OCI-LY3 (cell line): ENCODE results near the gene PATE1.

ENCODE experiments used
- H2AFZ ChIP-seq: fragments of 200-600, 300-600 bp; shearing (Covaris generic); 2 replicates; pipeline ENCODE4 v1.6.0; 2014; ENCODE audit warnings: antibody characterized with exemption, low read depth, low read length
- H3K27ac ChIP-seq: fragments of 200-600, 300-600 bp; sonication (generic); 2 replicates; pipeline ENCODE4 v1.5.1; 2014; ENCODE audit warnings: mild to moderate bottlenecking, low read length, moderate library complexity, mixed read lengths
- H3K27me3 ChIP-seq: fragments of 200-600, 300-600 bp; sonication (generic); 2 replicates; pipeline ENCODE4 v1.6.1; 2014; ENCODE audit warnings: low read depth, low read length, mixed read lengths
- H3K36me3 ChIP-seq: fragments of 200-600, 300-600 bp; sonication (generic); replicated peaks from 2 replicates; pipeline ENCODE3; 2014; ENCODE audit warnings: low read depth, low read length, mixed read lengths
- H3K4me1 ChIP-seq: fragments of 300-600, 200-600 bp; sonication (generic); 2 replicates; pipeline ENCODE4 v1.6.1; 2014; ENCODE audit warnings: low read length, mixed read lengths
- H3K4me2 ChIP-seq: fragments of 200-600, 300-600 bp; sonication (generic); 2 replicates; pipeline ENCODE4 v1.6.1; 2014; ENCODE audit warnings: low read length, mixed read lengths
- H3K4me3 ChIP-seq: fragments of 300-600, 200-600 bp; sonication (generic); 2 replicates; pipeline ENCODE4 v1.5.1; 2014; ENCODE audit warnings: antibody characterized with exemption, mild to moderate bottlenecking, low read length, moderate library complexity
- H3K79me2 ChIP-seq: fragments of 300-600, 200-600 bp; shearing (Covaris generic); 2 replicates; pipeline ENCODE4 v1.6.1; 2014; ENCODE audit warnings: mild to moderate bottlenecking, low read length, mixed read lengths
- H3K9ac ChIP-seq: fragments of 300-600, 200-600 bp; shearing (Covaris generic); 2 replicates; pipeline ENCODE4 v1.6.0; 2014; ENCODE audit warnings: mild to moderate bottlenecking, low read length, moderate library complexity
- H3K9me3 ChIP-seq: fragments of 200-600, 300-600 bp; shearing (Covaris generic); 2 replicates; pipeline ENCODE4 v1.6.1; 2014; ENCODE audit warnings: low read length, mixed read lengths; ENCODE audit not compliant: insufficient read depth
- H4K20me1 ChIP-seq: fragments of 200-600, 300-600 bp; sonication (generic); 2 replicates; pipeline ENCODE4 v1.6.1; 2016; ENCODE audit warnings: low read length, mixed read lengths; ENCODE audit not compliant: insufficient read depth
- CTCF ChIP-seq: fragments of 200-600, 300-600 bp; sonication (generic); IDR thresholded peaks from 2 replicates; pipeline ENCODE4 v1.5.1; 2014; ENCODE audit warnings: antibody characterized with exemption, low read length, low read depth
- EZH2phosphoT487 ChIP-seq: fragments of 200-600 bp; shearing (Covaris generic); IDR thresholded peaks from 2 replicates; pipeline ENCODE4 v1.6.1; 2018; ENCODE audit warnings: antibody characterized with exemption, mixed run types, low read depth

The PATE1 gene

GRCh38 chr11:125763483-125763882 is 17.4 kb downstream of the PATE1 start:
- TF ChIP-seq EZH2phosphoT487 (no peak), CTCF (no peak)
- Histone ChIP-seq H4K20me1 (no peaks in the 10 kb centered on the region), H3K27ac (no peak overlapping the region), H3K27me3 (peaks cover 35% of the 10 kb centered on the region), H3K4me2 (no peak overlapping the region), H3K4me3 (no peak overlapping the region), H3K79me2 (no peaks in the 10 kb centered on the region), H3K4me1 (no peaks in the 10 kb centered on the region), H2AFZ (no peak overlapping the region), H3K9ac (no peak overlapping the region), H3K36me3 (no peaks in the 10 kb centered on the region), H3K9me3 (no peaks in the 10 kb centered on the region)

GRCh38 chr11:125766251-125766650 is 20.2 kb downstream of the PATE1 start:
- no peak overlapping the region for H2AFZ ChIP-seq
- H3K4me2 ChIP-seq = no peak overlapping the region
- TF ChIP-seq EZH2phosphoT487 = no peak
- TF ChIP-seq CTCF = no peak
- no peaks in the 10 kb centered on the region for H3K9me3 ChIP-seq
- H3K4me1 ChIP-seq = no peaks in the 10 kb centered on the region
- peaks cover 38% of the 10 kb centered on the region for H3K27me3 ChIP-seq
- no peak overlapping the region for H3K4me3 ChIP-seq
- H3K9ac ChIP-seq = no peak overlapping the region
- no peaks in the 10 kb centered on the region for H4K20me1 ChIP-seq
- H3K27ac ChIP-seq = no peak overlapping the region
- no peaks in the 10 kb centered on the region for H3K36me3 ChIP-seq
- no peaks in the 10 kb centered on the region for H3K79me2 ChIP-seq

GRCh38 chr11:125768336-125769046 is 22.4 kb downstream of the PATE1 start:
- no peak overlapping the region for H3K4me2 ChIP-seq
- no peak overlapping the region for H3K27ac ChIP-seq
- no peak overlapping the region for H3K9ac ChIP-seq
- H3K79me2 ChIP-seq = no peaks in the 10 kb centered on the region
- peaks cover 38% of the 10 kb centered on the region for H3K27me3 ChIP-seq
- no peaks in the 10 kb centered on the region for H3K36me3 ChIP-seq
- no peak for TF ChIP-seq EZH2phosphoT487
- TF ChIP-seq CTCF = no peak
- no peaks in the 10 kb centered on the region for H3K9me3 ChIP-seq
- no peaks in the 10 kb centered on the region for H3K4me1 ChIP-seq
- no peak overlapping the region for H3K4me3 ChIP-seq
- no peak overlapping the region for H2AFZ ChIP-seq
- H4K20me1 ChIP-seq = no peaks in the 10 kb centered on the region

GRCh38 chr11:125770583-125770982 is 24.5 kb downstream of the PATE1 start:
- no peaks in the 10 kb centered on the region for H3K9me3 ChIP-seq
- TF ChIP-seq EZH2phosphoT487 = no peak
- no peak for TF ChIP-seq CTCF
- no peak overlapping the region for H3K4me2 ChIP-seq
- no peak overlapping the region for H2AFZ ChIP-seq
- peaks cover 22% of the 10 kb centered on the region for H3K27me3 ChIP-seq
- no peaks in the 10 kb centered on the region for H3K36me3 ChIP-seq
- H3K4me3 ChIP-seq = no peak overlapping the region
- H3K79me2 ChIP-seq = no peaks in the 10 kb centered on the region
- H3K4me1 ChIP-seq = no peaks in the 10 kb centered on the region
- no peak overlapping the region for H3K9ac ChIP-seq
- H3K27ac ChIP-seq = no peak overlapping the region
- H4K20me1 ChIP-seq = no peaks in the 10 kb centered on the region
